ENCODE results near the gene DENND4B.

Gene DENND4B, protein sequence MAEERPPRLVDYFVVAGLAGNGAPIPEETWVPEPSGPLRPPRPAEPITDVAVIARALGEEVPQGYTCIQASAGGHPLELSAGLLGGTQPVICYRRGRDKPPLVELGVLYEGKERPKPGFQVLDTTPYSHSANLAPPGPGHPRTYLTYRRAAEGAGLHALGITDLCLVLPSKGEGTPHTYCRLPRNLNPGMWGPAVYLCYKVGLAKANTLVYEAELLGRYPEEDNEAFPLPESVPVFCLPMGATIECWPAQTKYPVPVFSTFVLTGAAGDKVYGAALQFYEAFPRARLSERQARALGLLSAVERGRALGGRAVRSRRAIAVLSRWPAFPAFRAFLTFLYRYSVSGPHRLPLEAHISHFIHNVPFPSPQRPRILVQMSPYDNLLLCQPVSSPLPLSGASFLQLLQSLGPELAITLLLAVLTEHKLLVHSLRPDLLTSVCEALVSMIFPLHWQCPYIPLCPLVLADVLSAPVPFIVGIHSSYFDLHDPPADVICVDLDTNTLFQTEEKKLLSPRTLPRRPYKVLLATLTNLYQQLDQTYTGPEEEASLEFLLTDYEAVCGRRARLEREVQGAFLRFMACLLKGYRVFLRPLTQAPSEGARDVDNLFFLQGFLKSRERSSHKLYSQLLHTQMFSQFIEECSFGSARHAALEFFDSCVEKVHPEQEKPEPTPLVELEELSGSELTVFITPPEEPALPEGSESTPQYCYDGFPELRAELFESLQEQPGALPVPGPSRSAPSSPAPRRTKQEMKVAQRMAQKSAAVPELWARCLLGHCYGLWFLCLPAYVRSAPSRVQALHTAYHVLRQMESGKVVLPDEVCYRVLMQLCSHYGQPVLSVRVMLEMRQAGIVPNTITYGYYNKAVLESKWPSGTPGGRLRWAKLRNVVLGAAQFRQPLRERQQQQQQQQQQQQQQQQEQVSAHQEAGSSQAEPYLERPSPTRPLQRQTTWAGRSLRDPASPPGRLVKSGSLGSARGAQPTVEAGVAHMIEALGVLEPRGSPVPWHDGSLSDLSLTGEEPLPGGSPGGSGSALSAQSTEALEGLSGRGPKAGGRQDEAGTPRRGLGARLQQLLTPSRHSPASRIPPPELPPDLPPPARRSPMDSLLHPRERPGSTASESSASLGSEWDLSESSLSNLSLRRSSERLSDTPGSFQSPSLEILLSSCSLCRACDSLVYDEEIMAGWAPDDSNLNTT (N-terminal part only)

GRCh38 chr1:153946622-153947241 lies at the start of gene DENND4B:
DENND4B (minus strand) TSS chr1:153946718; CDS start chr1:153944374, 2,344 bp downstream.
- peak within 1 kb of the TSS; percentile 80 for H3K4me3 ChIP-seq (ENCODE audit: low read depth, low read length)
- DNase-seq (ENCODE audit: low read depth), result no peak
- TF ChIP-seq, protein P1, sequence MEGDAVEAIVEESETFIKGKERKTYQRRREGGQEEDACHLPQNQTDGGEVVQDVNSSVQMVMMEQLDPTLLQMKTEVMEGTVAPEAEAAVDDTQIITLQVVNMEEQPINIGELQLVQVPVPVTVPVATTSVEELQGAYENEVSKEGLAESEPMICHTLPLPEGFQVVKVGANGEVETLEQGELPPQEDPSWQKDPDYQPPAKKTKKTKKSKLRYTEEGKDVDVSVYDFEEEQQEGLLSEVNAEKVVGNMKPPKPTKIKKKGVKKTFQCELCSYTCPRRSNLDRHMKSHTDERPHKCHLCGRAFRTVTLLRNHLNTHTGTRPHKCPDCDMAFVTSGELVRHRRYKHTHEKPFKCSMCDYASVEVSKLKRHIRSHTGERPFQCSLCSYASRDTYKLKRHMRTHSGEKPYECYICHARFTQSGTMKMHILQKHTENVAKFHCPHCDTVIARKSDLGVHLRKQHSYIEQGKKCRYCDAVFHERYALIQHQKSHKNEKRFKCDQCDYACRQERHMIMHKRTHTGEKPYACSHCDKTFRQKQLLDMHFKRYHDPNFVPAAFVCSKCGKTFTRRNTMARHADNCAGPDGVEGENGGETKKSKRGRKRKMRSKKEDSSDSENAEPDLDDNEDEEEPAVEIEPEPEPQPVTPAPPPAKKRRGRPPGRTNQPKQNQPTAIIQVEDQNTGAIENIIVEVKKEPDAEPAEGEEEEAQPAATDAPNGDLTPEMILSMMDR (IDR thresholded peaks at IDR 0.05; ENCODE audit: control insufficient read depth, extremely low read depth, insufficient read depth), result peak; percentile 93

DNA sequence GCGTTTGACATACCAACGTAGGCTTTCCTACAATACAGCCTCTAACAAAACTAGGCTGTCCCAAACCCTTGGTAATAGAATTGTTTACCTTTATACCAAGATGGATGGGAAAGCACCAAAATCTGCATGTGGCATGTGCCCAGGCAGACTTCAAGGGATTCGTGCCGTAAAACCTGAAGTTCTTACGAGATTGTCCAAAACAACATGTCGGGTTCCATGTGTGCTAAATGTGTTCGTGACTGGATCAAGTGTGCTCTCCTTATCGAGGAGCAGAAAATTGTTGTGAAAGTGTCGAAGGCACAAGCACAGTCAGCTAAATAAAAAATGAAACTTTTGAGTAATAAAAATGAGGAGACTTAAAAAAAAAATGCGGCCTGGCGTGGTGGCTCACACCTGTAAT lies 49.1 kb upstream of the DENND4B start:
- no peak overlapping the region for H3K4me3 ChIP-seq (ENCODE audit: low read depth, low read length)
- no peak for DNase-seq (ENCODE audit: low read depth)
- TF ChIP-seq, protein P1 (IDR thresholded peaks at IDR 0.05; ENCODE audit: control insufficient read depth, extremely low read depth, insufficient read depth), result no peak

DNA sequence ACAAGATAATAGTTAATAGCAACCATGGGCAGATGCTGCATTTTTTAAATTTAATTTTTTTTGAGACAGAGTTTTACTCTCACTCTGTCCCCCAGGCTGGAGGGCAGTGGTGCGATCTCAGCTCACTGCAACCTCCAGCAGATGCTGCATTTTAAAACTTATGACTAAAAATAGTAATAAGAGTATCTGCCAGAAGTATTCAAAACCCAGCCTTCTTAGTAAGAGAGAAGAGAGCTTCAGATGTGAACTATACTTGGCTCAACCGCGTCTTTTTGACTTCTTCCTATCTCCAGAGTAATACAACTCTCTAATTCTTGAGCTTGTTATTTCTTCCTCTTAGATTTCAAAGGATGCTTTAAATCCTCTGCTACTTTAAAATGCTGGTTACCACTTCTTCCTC lies 48.7 kb upstream of the DENND4B start:
- no peak overlapping the region for H3K4me3 ChIP-seq (ENCODE audit: low read depth, low read length)
- TF ChIP-seq, protein P1 (IDR thresholded peaks at IDR 0.05; ENCODE audit: control insufficient read depth, extremely low read depth, insufficient read depth), result no peak
- DNase-seq (ENCODE audit: low read depth), result no peak

- DNase-seq (ENCODE audit: low read depth), result no peak
- TF ChIP-seq, protein P1 (IDR thresholded peaks at IDR 0.05; ENCODE audit: control insufficient read depth, extremely low read depth, insufficient read depth), result no peak
- peak overlapping the region; percentile 83 for H3K4me3 ChIP-seq (ENCODE audit: low read depth, low read length)
Measured at GRCh38 chr1:153991806-153992205, 45.3 kb upstream of the DENND4B start.

- no peak for DNase-seq (ENCODE audit: low read depth)
- TF ChIP-seq, protein P1 (IDR thresholded peaks at IDR 0.05; ENCODE audit: control insufficient read depth, extremely low read depth, insufficient read depth), result no peak
- peak overlapping the region; percentile 83 for H3K4me3 ChIP-seq (ENCODE audit: low read depth, low read length)
Measured at GRCh38 chr1:153991151-153991630, 44.7 kb upstream of the DENND4B start.

Data from LNCaP clone FGC (cell line).